ENCODE results near the gene PDK1.
"Not testable (repeated sequence)": the region's sequence is repeated elsewhere in the genome, so short reads cannot be mapped to it uniquely, and the experiment has no call there.

PDK1 gene

DNA sequence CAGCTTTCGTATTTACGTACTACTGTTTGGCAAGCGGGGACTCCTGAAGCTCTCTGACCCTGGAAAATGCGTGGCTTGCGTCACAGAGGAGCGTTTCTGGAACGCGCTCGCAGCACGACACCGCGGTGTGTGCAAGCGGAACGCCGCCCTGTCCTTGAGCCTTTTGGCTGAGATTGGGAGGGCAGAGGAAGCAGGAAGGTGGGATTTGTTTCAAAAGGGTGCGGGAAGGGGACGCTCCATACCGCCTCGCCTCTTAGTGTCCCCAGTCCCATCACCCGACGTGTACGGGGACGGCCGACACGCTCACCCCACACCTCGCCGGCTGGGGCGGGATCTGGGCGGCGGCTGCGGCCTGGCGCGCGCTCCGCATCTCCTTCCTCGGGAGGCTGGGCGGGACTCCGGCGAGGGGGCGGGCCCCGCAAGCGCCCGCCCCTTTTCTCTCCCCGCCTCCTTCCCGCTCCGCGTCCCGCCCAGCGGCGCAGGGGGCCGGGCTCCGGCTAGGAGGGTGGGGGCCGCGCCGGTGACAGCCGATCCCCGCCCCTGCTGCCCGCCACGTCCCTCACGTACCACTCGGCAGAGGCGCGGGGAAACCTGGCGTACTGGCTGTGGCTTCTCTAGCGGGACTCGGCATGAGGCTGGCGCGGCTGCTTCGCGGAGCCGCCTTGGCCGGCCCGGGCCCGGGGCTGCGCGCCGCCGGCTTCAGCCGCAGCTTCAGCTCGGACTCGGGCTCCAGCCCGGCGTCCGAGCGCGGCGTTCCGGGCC, at the start of gene PDK1:
TSS of gene PDK1 (plus strand) at position 569 of the 762 bp plus-strand sequence. CDS start at position 630, 61 bp downstream.
- FAIRE-seq, result no peak

DNA sequence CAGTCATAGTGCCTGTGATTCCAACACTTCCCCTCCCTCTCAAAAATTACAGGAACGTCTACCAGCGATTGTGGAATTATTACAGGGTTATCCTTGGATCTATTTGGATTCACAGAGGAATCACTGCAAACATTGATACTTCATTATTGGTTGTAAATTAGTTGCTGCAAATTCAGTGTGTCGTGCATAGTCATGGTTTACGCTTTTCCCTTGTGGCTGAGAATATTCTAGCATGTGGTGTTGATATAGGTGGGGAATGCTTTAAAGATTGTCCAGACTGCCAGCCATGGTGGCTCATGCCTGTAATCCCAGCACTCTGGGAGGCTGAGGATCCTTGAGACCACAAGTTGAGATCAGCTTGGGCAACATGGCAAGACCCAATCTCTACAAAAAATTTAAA, 48.7 kb upstream of the PDK1 start:
- FAIRE-seq, result no peak

DNA sequence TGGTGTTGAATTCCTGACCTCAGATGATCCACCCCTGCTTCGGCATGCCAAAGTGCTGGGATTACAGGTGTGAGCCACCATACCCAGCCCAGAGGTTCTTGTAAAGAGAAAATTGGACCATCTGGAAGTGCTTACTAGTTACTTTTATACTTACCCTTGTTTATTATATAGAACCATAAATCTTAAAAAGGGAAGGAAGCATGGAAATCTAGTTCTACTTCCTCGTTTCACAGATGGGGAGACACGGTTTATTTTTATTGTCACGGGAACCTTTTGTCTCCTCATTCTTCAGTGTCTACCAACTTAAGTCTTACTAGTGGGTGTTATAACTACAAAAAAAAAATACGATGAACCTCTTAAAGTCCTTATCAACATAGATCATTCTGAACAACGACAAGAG, 45.8 kb upstream of the PDK1 start:
- no peak for FAIRE-seq

DNA sequence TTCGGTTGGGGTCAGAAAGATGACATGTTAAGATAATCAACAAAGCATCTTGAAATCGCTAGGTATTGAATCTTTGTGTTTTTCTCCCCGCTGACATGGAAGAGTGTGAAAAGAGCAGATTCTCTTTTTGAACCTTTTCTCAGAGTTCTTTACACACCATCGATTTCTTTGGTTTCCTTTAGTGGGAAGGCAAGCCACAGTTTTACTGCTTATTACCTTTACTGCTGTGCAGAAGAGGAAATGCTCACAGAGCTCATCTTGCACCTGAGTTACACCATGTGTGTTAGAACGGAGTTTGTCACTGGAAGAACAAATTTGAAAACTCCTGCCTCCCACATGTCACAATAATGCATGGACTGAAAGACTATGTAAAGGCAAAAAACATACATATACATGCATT, 45.3 kb upstream of the PDK1 start:
- no peak for FAIRE-seq

DNA sequence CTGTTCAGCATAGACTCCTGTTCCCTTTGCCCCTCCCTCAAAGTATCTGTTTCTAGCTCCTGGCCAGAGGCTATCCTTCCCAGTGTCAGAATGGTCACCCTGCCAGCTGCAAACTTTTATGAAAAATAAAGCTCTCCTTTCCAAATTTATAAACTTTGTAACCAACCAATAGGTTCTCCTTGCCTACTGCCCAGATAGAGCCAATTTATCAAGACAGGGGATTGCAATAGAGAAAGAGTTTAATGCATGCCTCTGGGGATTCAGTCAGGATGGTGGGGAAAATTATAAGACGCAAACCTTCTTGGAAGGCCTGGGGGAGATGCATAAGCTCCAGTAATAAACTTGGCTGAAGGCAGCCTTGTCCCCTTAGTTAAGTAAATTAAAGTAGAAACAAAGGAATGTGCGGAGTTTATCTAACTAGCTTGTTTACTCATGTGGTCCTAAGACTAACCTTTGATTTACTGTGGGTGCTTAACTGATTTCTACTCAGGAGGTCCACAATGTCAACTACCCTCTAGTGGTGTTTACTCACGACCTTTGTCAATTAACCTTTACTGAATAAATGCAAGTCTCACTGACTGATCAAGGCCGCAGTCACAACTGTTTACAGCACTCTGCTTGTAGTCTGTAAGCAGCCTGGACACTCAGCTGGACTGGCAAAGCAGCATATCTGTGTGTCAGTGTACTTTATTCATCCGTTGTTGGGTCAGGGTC, 42.9 kb upstream of the PDK1 start:
- FAIRE-seq, result no peak

DNA sequence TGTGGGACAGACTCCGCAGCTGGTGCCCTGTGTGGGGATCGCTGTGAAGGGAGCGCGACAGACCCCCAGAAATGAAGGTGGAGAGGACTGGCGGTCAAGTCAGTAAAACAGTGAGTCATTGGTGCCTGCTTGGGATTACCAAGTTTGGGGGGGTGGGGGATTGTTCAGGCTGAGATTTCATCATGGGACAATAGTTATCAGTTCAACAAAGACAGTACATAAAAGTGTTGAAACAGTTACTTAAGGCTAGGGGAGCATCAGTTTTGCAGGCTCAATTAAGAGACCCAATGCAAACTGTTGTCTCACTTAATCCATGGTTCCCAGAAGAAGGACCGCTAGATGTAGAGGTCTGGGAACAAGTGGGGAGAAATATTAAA, 42.4 kb upstream of the PDK1 start:
- no peak for FAIRE-seq

DNA sequence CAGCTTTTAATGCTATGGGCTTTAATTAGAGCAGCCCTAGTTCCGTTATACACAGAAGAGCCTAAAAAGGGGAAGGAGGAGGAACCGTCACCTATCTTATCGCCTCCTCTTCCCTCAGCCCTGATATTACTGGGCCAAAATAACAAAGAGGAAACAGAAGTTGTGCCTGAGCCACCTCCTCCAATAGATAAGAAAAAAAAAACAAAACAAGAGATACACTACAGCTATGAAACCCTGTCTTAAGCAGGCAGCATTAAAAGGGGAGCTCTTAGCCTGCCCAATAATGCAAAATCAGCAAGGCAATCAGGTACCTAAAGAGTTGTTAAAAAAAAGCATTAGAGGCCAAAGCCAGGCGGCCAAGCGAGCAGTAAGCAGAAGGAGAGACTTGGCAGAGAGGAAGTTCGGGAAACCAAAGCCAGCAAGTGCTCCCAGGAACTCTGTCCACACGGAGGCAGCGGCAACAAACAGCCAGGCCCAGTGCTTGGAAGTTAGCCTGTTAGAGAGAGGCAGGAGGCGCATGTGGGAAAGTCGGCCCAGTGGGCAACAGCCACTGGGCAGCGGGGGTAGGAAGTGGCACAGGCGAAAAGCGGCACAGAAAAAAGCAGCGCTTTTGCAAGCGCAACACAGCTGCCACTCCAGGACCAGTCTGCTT, 41.8 kb upstream of the PDK1 start:
- no peak for FAIRE-seq

DNA sequence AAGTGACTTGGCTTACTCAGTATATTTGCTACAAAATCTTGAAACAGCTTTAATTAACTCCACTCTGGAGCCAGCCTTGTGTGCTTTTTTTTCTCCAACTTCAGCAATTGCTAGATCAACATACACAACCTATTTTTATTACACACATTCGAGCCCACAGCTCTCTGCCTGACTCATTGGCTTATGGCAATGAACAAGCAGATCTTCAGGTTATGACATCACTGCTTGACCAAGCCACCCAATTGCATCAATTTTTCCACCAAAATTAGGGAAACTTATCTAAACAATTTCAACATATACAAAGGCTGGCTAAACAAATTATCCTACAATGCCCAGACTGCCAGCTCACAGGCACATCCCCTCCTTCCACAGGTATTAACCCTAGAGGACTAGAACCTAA, 39.6 kb upstream of the PDK1 start:
- no peak for FAIRE-seq

DNA sequence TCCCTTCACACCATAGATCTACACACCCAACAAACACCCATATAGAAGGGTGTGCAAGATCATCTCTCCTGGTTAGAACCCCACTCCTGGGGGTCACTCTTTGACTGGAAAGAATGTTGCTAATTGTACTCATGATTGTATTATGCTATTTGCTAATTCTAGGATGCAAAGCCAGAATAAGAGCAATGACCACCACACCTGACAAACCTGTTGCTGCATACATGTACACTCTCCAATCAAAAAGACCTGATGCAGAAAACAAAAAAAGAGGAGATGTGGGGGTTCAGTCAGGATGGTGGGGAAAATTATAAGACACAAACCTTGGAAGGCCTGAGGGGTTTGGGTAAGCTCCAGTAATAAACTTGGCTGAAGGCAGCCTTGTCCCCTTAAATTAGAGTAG, 36.9 kb upstream of the PDK1 start:
- no peak for FAIRE-seq

DNA sequence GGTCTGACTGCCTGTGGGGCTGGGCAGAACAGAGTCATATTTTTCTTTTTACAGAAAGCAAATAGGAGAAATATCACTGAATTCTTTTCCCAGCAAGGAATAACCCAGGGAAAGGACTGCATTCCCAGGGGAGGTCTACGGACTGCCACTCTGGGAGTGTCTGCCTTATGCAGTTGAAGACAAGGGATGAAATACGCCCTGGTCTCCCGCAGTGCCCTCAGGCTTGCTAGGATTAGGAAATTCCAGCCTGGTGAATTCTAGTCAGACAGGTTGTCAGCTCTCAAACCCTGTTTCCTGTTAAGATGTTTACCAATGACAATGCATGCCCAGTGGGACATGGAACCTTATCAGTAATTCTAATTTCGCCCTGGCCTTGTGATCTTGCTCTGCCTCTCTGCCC, 30.3 kb upstream of the PDK1 start:
- FAIRE-seq, result no peak

DNA sequence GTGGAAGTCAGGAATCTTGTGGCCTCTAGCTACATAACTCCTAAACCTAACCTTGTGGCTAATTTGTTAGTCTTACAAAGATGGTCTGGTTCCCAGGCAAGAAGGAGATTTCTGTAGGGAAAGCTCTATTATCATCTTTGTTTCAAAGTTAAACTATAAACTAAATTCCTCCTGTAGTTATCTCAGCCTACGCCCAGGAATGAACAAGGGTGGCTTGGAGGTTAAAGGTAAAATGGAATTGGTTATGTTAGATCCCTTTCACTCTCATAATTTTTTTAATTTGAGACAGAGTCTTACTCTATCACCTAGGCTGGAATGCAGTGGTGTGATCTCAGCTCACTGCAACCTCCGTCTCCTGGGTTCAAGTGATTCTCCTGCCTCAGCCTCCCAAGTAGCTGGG, 24.6 kb upstream of the PDK1 start:
- no peak for FAIRE-seq

DNA sequence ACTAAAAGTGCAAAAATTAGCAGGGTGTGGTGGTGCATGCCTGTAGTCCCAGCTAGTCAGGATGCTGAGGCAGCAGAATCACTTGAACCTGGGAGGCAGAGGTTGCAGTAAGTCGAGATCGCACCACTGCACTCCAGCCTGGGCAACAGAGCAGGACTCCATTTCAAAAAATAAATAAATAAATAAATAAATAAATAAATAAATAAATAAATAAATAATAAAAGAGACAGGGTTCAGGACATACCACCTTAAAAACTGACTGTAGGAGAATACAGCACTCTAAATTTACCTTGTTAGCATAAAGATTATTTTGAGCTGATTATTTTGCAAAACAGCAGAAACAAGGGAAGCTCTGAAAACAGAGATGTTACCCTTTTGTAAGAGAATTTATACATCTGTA, 23.4 kb upstream of the PDK1 start:
- FAIRE-seq, result not testable (repeated sequence)

DNA sequence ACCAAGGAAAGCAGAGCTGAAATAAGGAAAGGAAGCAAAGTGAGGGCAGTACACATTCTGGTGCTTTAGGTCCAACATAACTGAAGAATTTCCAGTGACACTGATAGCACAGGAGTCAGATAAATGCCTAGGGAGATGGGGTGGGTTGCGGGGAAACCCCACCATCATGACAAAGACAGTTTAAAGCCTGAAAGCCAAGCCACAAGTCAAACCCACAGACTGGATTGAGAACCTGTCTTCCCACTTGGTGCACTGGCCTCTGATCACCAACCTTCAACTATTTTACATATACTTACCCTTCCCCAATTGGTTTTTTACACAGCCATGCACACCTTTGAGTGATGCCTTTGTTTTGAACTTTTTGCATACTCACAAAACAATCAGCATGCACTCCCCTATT, 22.2 kb upstream of the PDK1 start:
- no peak for FAIRE-seq

DNA sequence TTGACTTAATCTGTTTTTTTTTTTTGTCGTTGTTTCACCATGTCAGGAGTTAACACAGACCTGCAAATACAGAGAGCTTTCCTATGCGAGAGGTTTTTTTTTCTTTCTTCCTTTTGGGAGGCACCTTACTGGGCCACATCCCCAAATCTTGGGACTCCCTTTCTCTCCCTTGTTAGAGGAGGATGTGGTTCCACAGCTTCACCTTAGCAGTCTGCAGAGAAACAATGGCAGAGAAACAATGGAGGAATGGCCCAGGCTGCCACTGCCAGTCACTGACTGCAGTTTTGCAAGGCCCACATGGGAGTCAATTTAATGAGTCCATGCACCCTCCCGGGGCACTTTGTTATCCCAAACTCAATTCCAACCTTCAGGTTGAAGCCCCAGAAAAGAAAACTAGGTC, 20.8 kb upstream of the PDK1 start:
- no peak for FAIRE-seq

DNA sequence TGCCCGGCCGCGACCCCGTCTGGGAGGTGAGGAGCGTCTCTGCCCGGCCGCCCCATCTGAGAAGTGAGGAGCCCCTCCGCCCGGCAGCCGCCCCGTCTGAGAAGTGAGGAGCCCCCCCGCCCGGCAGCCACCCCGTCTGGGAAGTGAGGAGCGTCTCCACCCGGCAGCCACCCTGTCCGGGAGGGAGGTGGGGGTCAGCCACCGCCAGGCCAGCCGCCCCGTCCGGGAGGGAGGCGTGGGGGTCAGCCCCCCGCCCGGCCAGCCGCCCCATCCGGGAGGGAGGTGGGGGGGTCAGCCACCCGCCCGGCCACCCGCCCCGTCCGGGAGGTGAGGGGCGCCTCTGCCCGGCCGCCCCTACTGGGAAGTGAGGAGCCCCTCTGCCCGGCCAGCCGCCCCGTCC, 18.0 kb upstream of the PDK1 start:
- FAIRE-seq, result not testable (repeated sequence)

DNA sequence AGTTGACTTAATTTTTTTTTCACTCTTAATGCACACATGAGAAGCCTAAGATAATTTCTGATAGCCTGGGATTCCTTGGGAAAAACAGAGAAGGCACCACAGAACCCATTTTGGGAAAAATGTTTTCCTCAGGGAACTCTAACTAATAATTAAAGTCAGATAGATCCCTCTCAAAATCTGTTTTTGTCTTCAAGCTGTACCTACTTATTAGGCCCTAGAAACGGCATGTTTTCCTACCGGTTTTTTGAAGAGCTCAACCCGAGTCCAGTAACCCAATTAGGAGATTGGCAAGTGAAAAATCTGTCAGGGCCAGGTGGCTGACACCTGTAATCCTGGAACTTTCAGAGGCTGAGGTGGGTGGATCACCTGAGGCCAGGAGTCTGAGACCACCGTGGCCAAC, 16.1 kb upstream of the PDK1 start:
- no peak for FAIRE-seq

DNA sequence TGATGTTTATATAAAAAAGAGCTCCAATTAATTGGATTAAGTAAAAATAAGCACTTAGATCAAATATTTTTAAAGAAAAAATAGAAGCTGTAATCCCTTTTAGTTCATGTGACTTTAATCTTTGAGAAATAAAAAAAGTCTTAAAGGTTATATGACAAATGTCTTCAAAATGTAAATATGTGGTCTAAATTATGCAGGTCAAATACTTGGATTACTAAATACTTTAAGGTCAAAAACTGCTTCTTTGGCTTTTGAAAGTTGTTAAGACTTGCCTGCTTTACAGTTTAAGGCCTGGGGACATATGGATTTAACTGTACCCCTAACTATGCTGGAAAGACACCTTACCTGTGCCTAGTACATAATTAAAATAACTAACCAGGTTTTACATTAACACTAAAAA, 15.5 kb upstream of the PDK1 start:
- FAIRE-seq, result no peak

DNA sequence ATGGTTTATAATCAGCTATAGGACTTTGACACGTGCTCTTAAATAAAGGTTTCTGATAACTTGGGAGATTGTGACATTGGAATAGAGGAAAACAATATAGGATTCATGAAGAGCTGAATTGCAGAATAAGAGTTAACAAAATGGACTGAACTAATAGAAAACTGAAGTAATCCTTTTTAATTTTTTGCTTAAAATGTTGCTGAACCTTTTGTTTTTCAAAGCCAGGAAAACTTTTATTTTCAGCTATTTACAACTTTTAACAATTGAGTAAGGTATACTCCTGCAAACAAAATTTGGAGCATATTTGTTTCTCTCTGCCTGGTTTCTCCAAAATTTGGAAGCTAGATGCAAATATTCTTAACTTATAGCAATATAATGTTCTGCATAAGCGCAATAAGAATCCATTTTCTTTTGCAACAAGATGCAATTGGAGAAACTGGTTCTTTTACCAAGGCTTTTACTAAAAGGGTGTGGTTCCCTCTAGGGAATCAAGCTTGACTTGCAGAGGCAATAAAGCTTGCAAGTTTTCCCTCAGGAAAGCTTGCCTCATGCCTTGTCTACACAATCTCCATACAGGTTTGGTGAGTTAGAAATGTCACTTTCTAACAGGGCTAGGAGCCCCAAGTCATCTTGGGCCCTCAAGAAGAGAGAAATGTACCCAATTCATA, 10.3 kb upstream of the PDK1 start:
- FAIRE-seq, result no peak

DNA sequence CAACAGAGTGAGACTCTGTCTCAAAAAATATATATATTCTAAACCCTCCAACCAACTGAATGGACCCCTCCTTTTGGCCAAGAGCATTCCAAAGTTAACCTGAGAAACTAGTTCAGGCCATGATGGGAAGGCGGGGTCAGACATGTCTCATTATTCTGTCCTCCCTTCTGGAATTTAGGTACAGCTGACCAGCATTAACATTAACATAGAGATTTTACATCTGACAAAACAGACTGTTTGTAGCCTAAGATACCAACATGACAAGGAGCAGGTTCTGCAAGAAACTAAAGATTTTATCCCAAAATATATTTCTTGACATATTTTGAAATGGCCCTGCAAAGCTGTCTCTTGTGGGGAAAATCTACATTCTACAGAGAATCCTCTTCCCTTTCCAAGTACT, 6.8 kb upstream of the PDK1 start:
- FAIRE-seq, result no peak

DNA sequence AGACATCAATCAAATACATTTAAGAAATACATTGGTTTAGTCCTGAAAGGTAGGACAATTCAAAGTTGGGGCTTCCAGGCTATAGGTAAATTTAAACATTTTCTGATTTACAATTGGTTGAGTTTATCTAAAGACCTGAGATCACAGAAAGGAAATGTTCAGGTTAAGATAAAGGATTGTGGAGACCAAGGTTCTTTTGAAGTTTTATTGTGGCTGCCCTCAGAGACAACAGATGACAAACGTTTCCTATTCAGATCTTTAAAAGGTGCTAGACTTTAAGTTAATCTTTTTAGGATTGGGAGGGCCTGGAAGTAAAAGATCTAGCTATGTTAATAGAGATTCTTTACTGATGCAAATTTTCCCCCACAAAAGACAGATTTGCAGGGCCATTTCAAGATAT, 6.1 kb upstream of the PDK1 start:
- FAIRE-seq, result not testable (repeated sequence)

DNA sequence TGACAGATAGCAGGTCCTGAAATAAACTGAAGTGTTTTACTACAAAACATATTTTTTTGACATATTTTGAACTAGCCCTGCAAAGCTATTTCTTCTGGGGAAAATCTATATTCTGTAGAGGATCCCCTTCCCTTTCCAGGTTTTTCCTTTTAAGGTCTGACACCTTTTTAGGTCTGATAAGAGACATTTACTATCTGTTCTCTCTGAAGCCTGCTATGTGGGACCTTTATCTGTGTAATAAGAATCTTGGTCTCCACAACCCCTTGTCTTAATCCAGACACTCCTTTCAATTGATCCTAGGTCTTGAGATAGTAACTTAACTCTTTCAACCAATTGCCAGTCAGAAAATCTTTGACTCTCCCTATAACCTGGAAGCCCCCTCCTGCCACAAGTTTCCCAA, 5.5 kb upstream of the PDK1 start:
- FAIRE-seq, result no peak

DNA sequence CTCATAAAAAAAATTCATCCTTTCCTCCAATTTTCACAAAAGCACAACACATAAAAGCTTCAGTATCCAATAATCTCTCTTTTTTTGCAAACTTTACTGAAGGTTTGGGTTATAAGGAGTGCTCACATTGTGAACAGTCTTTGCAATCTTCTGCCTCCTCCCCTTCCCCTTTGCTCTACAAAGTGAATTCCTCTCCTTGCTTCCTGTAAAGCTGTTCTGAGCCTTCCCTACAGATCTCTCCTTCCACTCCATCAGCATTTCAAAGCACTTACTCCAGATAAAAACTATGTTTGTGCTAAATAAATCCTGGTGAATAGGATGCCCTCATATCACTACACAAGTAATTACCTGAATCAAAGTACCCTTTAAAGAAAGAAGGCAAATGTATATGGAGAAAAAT, 4.6 kb upstream of the PDK1 start:
- FAIRE-seq, result no peak

DNA sequence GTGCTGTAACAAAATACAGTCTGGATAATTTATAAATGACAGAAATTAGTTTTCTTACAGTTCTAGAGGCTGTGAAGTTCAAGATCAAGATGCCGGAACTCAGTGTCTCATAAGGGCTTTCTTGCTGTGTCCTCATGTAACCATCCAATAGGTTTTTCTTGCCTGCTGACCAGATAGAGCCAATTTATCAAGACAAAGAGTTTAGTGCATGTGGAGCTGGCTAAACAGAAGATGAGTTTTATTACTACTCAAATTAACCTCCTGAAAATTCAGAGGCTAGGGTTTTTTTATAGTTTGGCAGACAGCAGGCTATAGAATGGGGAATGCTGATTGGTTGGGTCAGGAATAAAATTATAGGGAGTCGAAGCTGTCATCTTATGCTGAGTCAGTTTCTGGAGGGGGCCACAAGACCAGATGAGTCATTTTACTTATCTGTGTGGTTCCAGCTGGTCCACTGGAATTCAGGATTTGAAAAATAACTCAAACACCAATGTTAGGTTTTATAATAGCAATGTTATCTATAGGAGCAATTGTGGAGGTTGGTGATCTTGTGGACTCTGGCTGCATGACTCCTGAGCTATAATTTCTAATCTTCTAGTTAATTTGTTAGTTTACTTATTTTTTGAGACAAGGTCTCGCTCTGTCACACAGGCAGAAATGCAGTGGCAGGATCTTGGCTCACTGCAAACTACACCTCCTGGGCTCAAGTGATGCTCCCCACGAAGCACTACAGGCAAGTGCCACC, 3.2 kb upstream of the PDK1 start:
- FAIRE-seq, result no peak

Data from A204.1 (cell line).